CD14-positive monocyte (primary cell): ENCODE results near the gene MYO16. TPM values are rescaled to one million over a fixed set of nuclear protein-coding genes. Genes with fewer than 3 reads are reported as not detected.

Experiments used
- DNase-seq, 3 donors: peaks; one replicate each; pipeline ENCODE4 v3.0.0-alpha.2; 2011 to 2022
- H2AFZ ChIP-seq: 2 replicates; pipeline ENCODE4 v1.6.0; 2012; ENCODE audit warnings: mild to moderate bottlenecking, low read depth, low read length, inconsistent platforms; ENCODE audit not compliant: insufficient read depth, poor library complexity, severe bottlenecking
- H3K27ac ChIP-seq, 2 donors: 1 replicate in 1 of 2; 2 replicates in 1 of 2; pipeline ENCODE4 v1.5.1; 2012 to 2013; ENCODE audit warnings: low read length in 2 of 2, control low read depth in 1 of 2, inconsistent platforms in 1 of 2, low read depth in 1 of 2, mild to moderate bottlenecking in 1 of 2
- H3K27me3 ChIP-seq, 2 donors: one replicate each; pipeline versions ENCODE4 v1.6.0 to v1.6.1; 2011 to 2013; ENCODE audit warnings: low read length in 2 of 2; ENCODE audit not compliant: control insufficient read depth in 2 of 2, insufficient read depth in 2 of 2
- H3K36me3 ChIP-seq, 2 donors: replicated peaks in 1 of 2; 1 replicate in 1 of 2; 2 replicates in 1 of 2; pipeline versions ENCODE4 v1.5.1 to v1.6.1; 2012 to 2013; ENCODE audit warnings: low read length in 2 of 2, control low read depth in 1 of 2, inconsistent platforms in 1 of 2, mild to moderate bottlenecking in 1 of 2; ENCODE audit not compliant: insufficient read depth in 2 of 2, control insufficient read depth in 1 of 2
- H3K4me1 ChIP-seq, 2 donors: 1 replicate in 1 of 2; 2 replicates in 1 of 2; pipeline versions ENCODE4 v1.5.1 to v1.6.1; 2012 to 2013; ENCODE audit warnings: low read length in 2 of 2, control low read depth in 1 of 2, inconsistent platforms in 1 of 2, mild to moderate bottlenecking in 1 of 2, moderate library complexity in 1 of 2; ENCODE audit not compliant: insufficient read depth in 2 of 2, control insufficient read depth in 1 of 2
- H3K4me2 ChIP-seq: replicated peaks from 2 replicates; pipeline ENCODE3; 2012; ENCODE audit warnings: low read length, moderate library complexity, mild to moderate bottlenecking; ENCODE audit not compliant: poor library complexity, severe bottlenecking; ENCODE audit errors: extremely low read depth
- H3K4me3 ChIP-seq, 3 experiments: fragments of 200-600 bp in 1 of 3; sonication (generic) in 1 of 3; replicated peaks in 1 of 3; 1 replicate in 2 of 3; 2 replicates in 1 of 3; pipeline ENCODE4 v1.5.1; 2011 to 2013; ENCODE audit warnings: low read length in 3 of 3, mild to moderate bottlenecking in 3 of 3, control low read depth in 2 of 3, low read depth in 2 of 3, inconsistent platforms in 1 of 3, moderate library complexity in 1 of 3
- H3K79me2 ChIP-seq: 2 replicates; pipeline ENCODE4 v1.6.0; 2012; ENCODE audit warnings: mild to moderate bottlenecking, control low read depth, inconsistent platforms, low read length, moderate library complexity; ENCODE audit not compliant: insufficient read depth
- H3K9ac ChIP-seq: 2 replicates; pipeline ENCODE4 v1.6.0; 2017; ENCODE audit warnings: low read length, mild to moderate bottlenecking; ENCODE audit not compliant: insufficient read depth, poor library complexity, severe bottlenecking
- H3K9me3 ChIP-seq, 2 donors: replicated peaks in 1 of 2; 1 replicate in 1 of 2; 2 replicates in 1 of 2; pipeline versions ENCODE4 v1.5.1 to v1.6.1; 2012 to 2013; ENCODE audit warnings: low read length in 2 of 2, control low read depth in 1 of 2; ENCODE audit not compliant: control insufficient read depth in 1 of 2, insufficient read depth in 1 of 2
- H4K20me1 ChIP-seq: 2 replicates; pipeline ENCODE4 v1.6.0; 2012; ENCODE audit warnings: mild to moderate bottlenecking, low read length, control low read depth, moderate library complexity; ENCODE audit not compliant: insufficient read depth
- H3K27ac Mint-ChIP-seq, 7 donors: one replicate each; pipeline ENCODE4 v1.8.0; 2020; ENCODE audit warnings: mild to moderate bottlenecking in 7 of 7, mixed read lengths in 7 of 7, moderate library complexity in 6 of 7, inconsistent platforms in 2 of 7
- H3K27me3 Mint-ChIP-seq, 3 donors: one replicate each; pipeline ENCODE4 v1.8.0; 2021 to 2022; ENCODE audit warnings: low read depth in 3 of 3, mild to moderate bottlenecking in 3 of 3, mixed read lengths in 3 of 3, moderate library complexity in 3 of 3, inconsistent platforms in 1 of 3
- H3K36me3 Mint-ChIP-seq, 2 donors: one replicate each; pipeline ENCODE4 v1.8.0; 2020; ENCODE audit warnings: mixed read lengths in 2 of 2, inconsistent platforms in 1 of 2, mild to moderate bottlenecking in 1 of 2
- H3K4me1 Mint-ChIP-seq: one replicate; pipeline ENCODE4 v1.8.0; 2020; ENCODE audit warnings: mild to moderate bottlenecking, mixed read lengths
- H3K4me3 Mint-ChIP-seq, 2 donors: one replicate each; pipeline ENCODE4 v1.8.0; 2020; ENCODE audit warnings: mild to moderate bottlenecking in 2 of 2, mixed read lengths in 2 of 2, moderate library complexity in 1 of 2
- H3K9me3 Mint-ChIP-seq, 7 donors: one replicate each; pipeline ENCODE4 v1.8.0; 2020 to 2022; ENCODE audit warnings: mixed read lengths in 7 of 7, mild to moderate bottlenecking in 6 of 7, moderate library complexity in 6 of 7, inconsistent platforms in 2 of 7
- CTCF ChIP-seq: fragments of 200-600 bp; IDR thresholded peaks from one replicate; pipeline ENCODE4 v1.8.0; 2022; ENCODE audit warnings: antibody characterized with exemption, mild to moderate bottlenecking
- WGBS: methylation state at CpG from one replicate; pipeline ENCODE4 v1.1.5; 2013; ENCODE audit warnings: missing lambda C conversion rate; ENCODE audit not compliant: insufficient coverage; 5-methylcytosine and 5-hydroxymethylcytosine counted together
- intact Hi-C, 2 donors: fragments of 100-400 bp; cut with micrococcal nuclease; formaldehyde crosslinking; loops; one replicate each; pipeline versions ENCODE4 v1.15.0 to v1.15.1; 2023
- polyA plus RNA-seq, 3 donors: library from polyadenylated mRNA; depleted of rRNA in 1 of 3; unstranded in 2 of 3; stranded (reverse) in 1 of 3; fragments of 300-500 nt in 2 of 3; fragments of >200 nt in 1 of 3; fragmentation: Illumina TruSeq in 2 of 3; gene quantifications; 1 replicate in 2 of 3; 2 replicates in 1 of 3; pipeline ENCODE4 v1.2.3, GENCODE V29; 2012 to 2021

Gene MYO16
- polyA plus RNA-seq, 3 donors, result not detected

GRCh38 chr13:109026266-109026665 is 396.9 kb downstream of the MYO16 start:
- Mint-ChIP-seq H3K27ac (no peak overlapping the region), H3K36me3 (no peaks in the 10 kb centered on the region), H3K4me3 (no peak overlapping the region), H3K4me1 (no peaks in the 10 kb centered on the region), H3K27me3 (peaks cover 0 to 2% (median 0%) of the 10 kb centered on the region in 3 donors), H3K9me3 (peaks cover 0 to 2% (median 0%) of the 10 kb centered on the region in 7 donors)
- WGBS, result 80% methylated on average over 3 of the region's 4 CpGs
- no peak for TF ChIP-seq CTCF
- intact Hi-C loops, result no loop called here
- H4K20me1 ChIP-seq, result no peaks in the 10 kb centered on the region
- no peaks in the 10 kb centered on the region for H3K79me2 ChIP-seq
- H3K27me3 ChIP-seq, result no peaks in the 10 kb centered on the region
- no peaks in the 10 kb centered on the region for H3K4me1 ChIP-seq
- H3K9me3 ChIP-seq, result no peaks in the 10 kb centered on the region
- no peak overlapping the region for H3K4me2 ChIP-seq
- H3K36me3 ChIP-seq, result no peaks in the 10 kb centered on the region
- no peak overlapping the region for H3K9ac ChIP-seq
- H3K4me3 ChIP-seq, result no peak overlapping the region
- DNase-seq, result no peak
- H3K27ac ChIP-seq, result no peak overlapping the region
- H2AFZ ChIP-seq, result no peak overlapping the region

GRCh38 chr13:109028624-109029023 is 399.2 kb downstream of the MYO16 start:
- no peak overlapping the region for H3K9ac ChIP-seq
- no peaks in the 10 kb centered on the region for H3K36me3 Mint-ChIP-seq
- H3K9me3 ChIP-seq, result peaks cover 0 to 1% of the 10 kb centered on the region in 2 donors
- no peak overlapping the region for H3K4me3 Mint-ChIP-seq
- H3K79me2 ChIP-seq, result no peaks in the 10 kb centered on the region
- WGBS, result no CpG with 5 or more reads among the region's 9 CpGs
- H3K9me3 Mint-ChIP-seq, result peaks cover under 1 to 10% (median 2%) of the 10 kb centered on the region in 7 donors
- no peak overlapping the region for H2AFZ ChIP-seq
- H3K4me3 ChIP-seq, result no peak overlapping the region
- intact Hi-C loops, result no loop called here
- H4K20me1 ChIP-seq, result no peaks in the 10 kb centered on the region
- DNase-seq, result no peak
- no peak overlapping the region for H3K27ac Mint-ChIP-seq
- H3K36me3 ChIP-seq, result no peaks in the 10 kb centered on the region
- no peaks in the 10 kb centered on the region for H3K4me1 Mint-ChIP-seq
- H3K4me1 ChIP-seq, result no peaks in the 10 kb centered on the region
- H3K27me3 ChIP-seq, result no peaks in the 10 kb centered on the region
- H3K27ac ChIP-seq, result no peak overlapping the region
- no peak for TF ChIP-seq CTCF
- H3K27me3 Mint-ChIP-seq, result peaks cover 0 to 3% (median 2%) of the 10 kb centered on the region in 3 donors
- no peak overlapping the region for H3K4me2 ChIP-seq
